Measurements from ENCODE around the gene TRIM45. TPM values are rescaled to one million over a fixed set of nuclear protein-coding genes. Genes with fewer than 3 reads are reported as not detected.

The TRIM45 gene
- total RNA-seq, 1 experiment from 2014 or later, result 11.7 TPM

- Histone ChIP-seq H2BK15ac (ENCODE audit: low read depth, low read length) (no peak overlapping the region), H2BK20ac (ENCODE audit: low read depth, low read length, poor library complexity, severe bottlenecking) (no peak overlapping the region), H2AK5ac (ENCODE audit: insufficient read length, low read length) (no peak overlapping the region), H3K27ac (ENCODE audit: insufficient read length, low read depth, low read length) (no peak overlapping the region), H4K20me1 (ENCODE audit: control insufficient read depth, insufficient read depth, insufficient read length) (no peaks in the 10 kb centered on the region), H3K79me1 (ENCODE audit: insufficient read depth, low read depth, low read length, poor library complexity, severe bottlenecking) (no peaks in the 10 kb centered on the region), H2AFZ (ENCODE audit: low read length) (no peak overlapping the region), H3K4me1 (ENCODE audit: insufficient read depth, low read length) (no peaks in the 10 kb centered on the region), H3K27me3 (ENCODE audit: insufficient read depth, low read length) (no peaks in the 10 kb centered on the region), H3K23ac (ENCODE audit: insufficient read length, low read depth, low read length) (no peak overlapping the region), H3T11ph (ENCODE audit: low read length) (no peak overlapping the region), H2BK12ac (ENCODE audit: insufficient read length, low read depth, low read length) (no peak overlapping the region), H3K23me2 (ENCODE audit: insufficient read length, low read depth, low read length, poor library complexity, severe bottlenecking) (peaks cover 8% of the 10 kb centered on the region), H3K18ac (ENCODE audit: insufficient read length, low read depth, low read length) (no peak overlapping the region), H4K91ac (ENCODE audit: insufficient read length, low read depth, low read length) (no peak overlapping the region), H3K4me2 (ENCODE audit: insufficient read depth, insufficient read length, low read length) (no peak overlapping the region), H4K5ac (ENCODE audit: insufficient read length, low read depth, low read length) (no peak overlapping the region), H2BK5ac (ENCODE audit: insufficient read length, low read length) (no peak overlapping the region), H3K14ac (ENCODE audit: insufficient read depth, low read length) (no peak overlapping the region), H3K9ac (ENCODE audit: extremely low read depth, insufficient read length, low read length) (no peak overlapping the region), H3K56ac (ENCODE audit: insufficient read length, low read depth, low read length) (no peak overlapping the region), H3K9me3 (ENCODE audit: control insufficient read depth, low read depth, low read length) (no peaks in the 10 kb centered on the region), H4K8ac (replicated peaks; ENCODE audit: insufficient read length, low read depth, low read length) (no peak overlapping the region), H3K4ac (ENCODE audit: low read depth, low read length) (no peak overlapping the region), H2BK120ac (ENCODE audit: low read depth, low read length, poor library complexity, severe bottlenecking) (no peak overlapping the region), H3K79me2 (ENCODE audit: insufficient read depth, low read length) (no peaks in the 10 kb centered on the region)
- no peak for DNase-seq
- Mint-ChIP-seq H3K4me3 (no peak overlapping the region), H3K9me3 (peaks cover 0 to 2% of the 10 kb centered on the region in 2 experiments; a peak in 1 of 5 replicates), H3K36me3 (ENCODE audit: insufficient read depth in 1 of 3, low read depth in 3 of 3) (peaks cover 16 to 44% (median 42%) of the 10 kb centered on the region in 3 experiments; a peak in 6 of 7 replicates), H3K27me3 (ENCODE audit: low read depth) (no peaks in the 10 kb centered on the region; the same call in 1 of the 2 replicates), H3K27ac (peak overlapping the region in 1 of 3 experiments; percentile 50; a peak in 2 of 7 replicates), H3K4me1 (peaks cover 20 to 21% of the 10 kb centered on the region in 2 experiments)
- no peak for TF ChIP-seq CTCF (conservative IDR thresholded peaks at IDR 0.05)
- no CpG with 5 or more reads among the region's 12 CpGs for WGBS (ENCODE audit: extremely low coverage, insufficient read length, low lambda C conversion rate)
Observed at GRCh38 chr1:117118137-117118536, 3.4 kb downstream of the TRIM45 start.

All from H9 (cell line).